GM21717 (cell line): ENCODE measurements around the gene TMEM51.

Experiments
- ATAC-seq: cut with Tn5 transposase; IDR thresholded peaks from one replicate; pipeline ENCODE4 v1.9.1; 2021; ENCODE audit warnings: mild to moderate bottlenecking, moderate library complexity; ENCODE audit not compliant: unreplicated experiment

Gene TMEM51

GRCh38 chr1:15191770-15192169 is 38.2 kb downstream of the TMEM51 start:
- ATAC-seq, result no peak

DNA sequence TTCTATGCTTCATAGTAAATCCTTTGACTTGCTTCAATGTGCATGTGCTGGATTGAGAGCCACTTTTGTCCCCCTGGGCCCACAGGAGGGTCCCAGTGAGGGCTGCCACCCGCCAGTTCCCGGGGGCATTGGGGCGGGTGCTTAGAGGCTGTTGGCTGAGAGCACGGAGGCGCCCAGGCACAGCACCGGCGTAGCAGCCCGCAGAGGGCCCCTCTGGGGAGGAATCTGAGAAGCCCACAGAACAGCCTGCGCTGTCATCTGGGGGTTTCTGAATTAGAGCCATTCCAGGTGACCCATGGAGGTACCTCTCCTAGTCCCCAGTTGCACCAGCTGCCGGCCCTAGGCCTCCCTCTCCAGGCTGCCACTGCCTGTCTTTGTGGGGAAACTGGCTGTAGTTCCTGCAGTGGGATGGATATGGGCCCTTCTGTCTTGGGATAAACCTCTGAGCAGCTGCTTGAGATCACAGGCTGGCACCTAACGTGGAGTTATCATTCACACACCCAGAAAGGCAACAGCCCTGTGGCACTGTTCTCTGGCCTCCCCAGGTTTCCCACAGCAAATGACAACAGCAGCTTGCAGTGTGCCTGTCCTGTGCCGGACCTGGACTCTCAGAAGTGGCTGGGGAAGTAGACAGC is 39.5 kb downstream of the TMEM51 start:
- no peak for ATAC-seq

- ATAC-seq, result no peak
Measured at GRCh38 chr1:15195420-15196052, 42.0 kb downstream of the TMEM51 start.

GRCh38 chr1:15196069-15196468 is 42.5 kb downstream of the TMEM51 start:
- no peak for ATAC-seq

DNA sequence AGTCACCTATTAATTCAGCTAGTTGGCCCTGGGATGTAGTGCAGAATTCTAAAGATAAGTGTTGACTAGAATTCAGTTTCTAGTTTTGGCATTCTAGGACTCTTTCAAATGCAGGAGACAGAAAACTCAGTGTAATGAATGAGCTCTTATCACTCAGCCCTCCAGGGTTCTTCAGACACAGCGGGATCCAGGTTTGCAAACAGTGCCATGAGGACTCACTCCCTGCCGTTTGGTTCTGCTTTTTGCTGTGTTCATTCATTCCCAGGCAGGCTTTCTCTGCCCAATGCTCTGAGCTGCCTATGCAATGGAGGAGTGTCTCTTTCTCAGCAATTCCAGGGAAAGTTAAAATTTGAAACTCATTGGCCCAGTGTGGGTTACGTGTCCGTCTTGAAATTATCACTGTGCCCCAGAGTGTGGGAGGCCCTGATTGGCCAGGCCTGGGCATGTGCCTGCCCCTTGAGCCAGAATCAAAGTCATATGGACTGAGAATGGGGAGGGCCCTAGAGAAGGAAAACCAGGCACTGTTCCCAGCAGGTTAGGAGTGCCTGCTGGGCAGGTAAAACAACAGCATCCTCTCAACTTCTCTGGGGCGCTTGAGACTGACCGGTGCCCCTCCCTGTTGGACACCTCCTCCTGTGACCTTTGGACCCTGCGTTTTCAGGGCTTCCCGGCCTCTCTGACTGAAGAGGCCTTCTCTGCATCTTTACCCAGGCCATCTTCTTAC is 43.4 kb downstream of the TMEM51 start:
- no peak for ATAC-seq

DNA sequence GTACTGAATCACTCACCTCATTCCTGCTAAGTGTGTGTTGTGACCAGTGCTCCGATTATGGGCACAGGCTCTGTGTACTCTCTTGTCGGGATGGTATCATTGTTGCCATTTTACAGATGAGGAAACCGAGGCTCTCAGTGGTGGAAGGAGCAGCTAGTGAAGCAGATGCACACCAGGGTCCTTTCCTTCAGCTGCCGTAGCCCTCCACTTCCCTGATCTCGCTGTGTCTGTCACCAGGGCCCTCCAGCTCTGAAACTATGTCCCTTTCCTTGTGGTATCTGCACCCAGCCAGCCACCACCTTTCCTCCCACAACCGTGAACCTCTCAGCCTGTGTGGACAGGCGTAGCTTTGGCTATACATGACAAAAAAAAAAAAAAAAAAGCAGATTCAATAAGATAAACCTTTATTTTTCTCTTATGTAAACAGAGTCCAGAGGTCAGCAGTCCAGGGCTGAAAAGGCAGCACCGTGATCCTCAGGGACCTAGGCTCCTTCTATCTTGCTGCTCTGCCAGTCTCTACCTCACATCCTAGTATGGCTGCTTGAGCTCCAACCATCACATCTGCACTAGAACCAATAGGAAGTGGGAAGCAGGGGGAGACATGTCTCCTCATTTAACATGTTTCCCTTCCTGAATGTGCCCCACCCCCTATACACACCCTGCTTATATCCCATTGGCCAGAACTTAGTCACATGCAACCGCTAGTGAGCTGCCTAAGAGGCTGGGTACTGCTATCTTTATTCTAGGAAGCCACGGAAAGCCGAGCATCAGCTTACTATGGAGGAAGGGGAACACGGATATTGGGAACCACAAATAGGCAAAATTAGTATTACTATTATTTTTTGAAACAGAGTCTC is 44.3 kb downstream of the TMEM51 start:
- ATAC-seq, result no peak

DNA sequence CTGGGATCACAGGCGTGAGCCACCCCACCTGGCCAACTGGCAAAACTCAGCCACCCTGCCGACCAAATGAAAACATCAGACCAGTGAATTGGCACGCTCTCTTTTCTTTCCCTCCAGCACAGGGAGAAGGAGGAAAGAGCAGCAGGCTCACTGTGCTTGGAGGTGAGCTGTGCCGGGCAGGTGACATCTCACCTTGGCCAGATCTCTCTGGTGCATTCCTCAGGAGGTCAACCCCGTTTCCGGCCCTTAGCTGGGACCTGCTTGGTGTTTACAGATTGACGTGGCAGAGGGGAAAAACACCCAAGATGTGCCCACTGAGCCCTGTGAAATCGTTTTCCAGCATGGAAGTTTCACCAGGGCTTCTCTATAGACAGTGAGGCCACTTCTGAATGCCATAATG is 45.1 kb downstream of the TMEM51 start:
- no peak for ATAC-seq

GRCh38 chr1:15201221-15201620 is 47.7 kb downstream of the TMEM51 start:
- ATAC-seq, result no peak

DNA sequence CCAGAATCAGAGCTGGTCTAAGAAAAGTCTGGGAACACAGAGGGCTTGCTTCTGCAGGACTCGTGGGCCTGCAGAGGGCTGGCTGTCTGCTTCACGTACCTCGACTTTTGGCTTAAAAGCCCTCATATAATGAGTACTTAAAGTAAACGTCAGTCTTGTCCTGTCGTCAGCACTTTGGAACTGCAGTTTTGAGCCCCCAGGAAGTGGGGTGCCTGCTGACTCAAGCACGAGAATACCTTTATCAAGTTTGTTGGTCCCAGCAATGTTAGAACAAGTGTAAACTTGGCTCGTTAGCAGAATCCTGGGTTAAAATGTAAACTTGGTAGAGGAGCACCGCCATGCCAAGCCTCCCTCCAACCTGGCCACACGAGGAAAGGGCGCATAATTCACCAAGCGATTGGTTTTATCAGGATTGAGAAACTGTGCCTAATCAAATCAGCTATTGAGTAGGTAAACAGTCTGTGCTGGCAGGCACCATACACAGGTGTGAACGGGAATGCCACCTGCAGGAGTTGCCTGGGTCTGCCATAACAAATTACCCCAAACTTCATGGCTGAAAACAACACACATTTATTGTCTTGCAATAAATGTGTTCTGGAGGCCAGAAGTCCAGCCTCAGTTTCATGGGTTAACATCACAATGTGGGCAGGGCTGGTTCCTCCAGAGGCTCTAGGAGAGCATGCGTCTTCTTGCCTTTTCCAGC is 48.5 kb downstream of the TMEM51 start:
- ATAC-seq, result no peak

- ATAC-seq, result no peak
Measured at GRCh38 chr1:15204931-15205330, 51.4 kb downstream of the TMEM51 start.

DNA sequence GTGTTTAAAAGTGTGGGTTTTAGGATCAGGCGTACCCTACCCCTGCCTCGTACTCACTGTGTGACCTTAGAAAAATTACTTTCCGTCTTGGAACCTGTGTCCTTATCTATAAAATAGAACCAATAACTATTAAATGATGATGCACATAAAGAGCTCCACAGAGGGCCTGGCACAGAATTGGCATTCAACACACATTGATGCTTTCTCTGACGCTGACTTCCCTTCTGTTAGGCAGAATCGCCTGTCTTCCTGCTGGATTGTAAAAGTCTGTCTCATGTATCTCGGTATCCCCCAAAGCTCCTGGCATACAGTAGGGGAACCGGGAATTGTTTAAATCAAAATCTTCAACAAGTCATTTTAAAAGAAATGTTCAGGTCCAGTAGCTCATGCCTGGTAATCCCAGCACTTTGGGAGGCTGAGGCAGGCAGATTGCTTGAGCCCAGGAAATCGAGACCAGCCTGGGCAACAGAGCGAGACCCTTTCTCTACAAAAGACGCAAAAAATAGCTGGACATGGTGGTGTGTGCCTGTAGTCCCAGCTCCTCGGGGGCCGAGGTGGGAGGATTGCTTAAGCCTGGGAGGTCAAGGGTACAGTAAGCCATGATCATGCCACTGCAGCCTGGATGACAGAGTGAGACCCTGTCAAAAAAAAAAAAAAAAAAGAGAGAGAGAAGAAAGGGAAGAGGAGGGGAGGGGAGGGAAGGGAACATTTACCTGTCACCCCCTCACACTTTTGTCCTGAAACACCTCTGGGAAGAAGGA is 52.2 kb downstream of the TMEM51 start:
- no peak for ATAC-seq

- no peak for ATAC-seq
Measured at GRCh38 chr1:15206418-15207030, 53.0 kb downstream of the TMEM51 start.

DNA sequence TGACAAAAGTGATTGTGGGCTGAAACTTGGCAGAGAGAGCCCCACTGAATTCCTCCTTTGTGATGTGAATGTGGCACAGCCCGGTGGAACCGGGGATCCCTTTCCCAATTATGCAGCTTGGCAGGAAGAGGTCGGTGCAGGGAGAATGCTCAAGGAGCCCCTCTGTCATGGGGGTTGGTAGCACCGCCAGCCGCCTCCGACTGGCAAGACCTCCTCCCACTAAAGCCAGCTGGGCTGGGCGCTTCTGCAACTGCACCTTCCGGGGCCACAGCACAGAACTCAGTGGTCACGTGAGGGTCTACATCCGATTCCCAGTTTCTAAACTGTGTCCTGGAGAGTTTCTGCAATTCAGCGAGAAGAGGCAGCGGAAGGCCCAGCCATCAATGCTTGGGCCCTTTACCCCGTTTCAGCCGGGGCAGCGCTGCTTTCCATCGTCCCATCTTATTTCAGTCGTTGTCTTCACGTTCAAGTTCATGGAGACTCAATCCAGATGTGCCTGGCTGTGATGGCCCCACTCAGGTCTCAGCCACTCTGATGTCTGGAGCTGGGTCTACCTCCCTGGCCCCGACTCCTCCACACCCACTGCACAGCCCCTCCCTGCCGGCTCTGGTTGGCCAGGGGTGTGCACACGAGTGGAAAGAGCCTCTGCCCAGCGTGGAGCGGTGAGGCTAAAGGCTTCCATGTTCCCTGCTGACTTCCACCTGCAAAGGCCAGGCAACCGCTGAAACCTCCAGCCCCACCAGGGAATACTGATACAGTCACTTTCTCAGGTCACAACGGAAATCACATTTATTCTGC is 53.7 kb downstream of the TMEM51 start:
- no peak for ATAC-seq

DNA sequence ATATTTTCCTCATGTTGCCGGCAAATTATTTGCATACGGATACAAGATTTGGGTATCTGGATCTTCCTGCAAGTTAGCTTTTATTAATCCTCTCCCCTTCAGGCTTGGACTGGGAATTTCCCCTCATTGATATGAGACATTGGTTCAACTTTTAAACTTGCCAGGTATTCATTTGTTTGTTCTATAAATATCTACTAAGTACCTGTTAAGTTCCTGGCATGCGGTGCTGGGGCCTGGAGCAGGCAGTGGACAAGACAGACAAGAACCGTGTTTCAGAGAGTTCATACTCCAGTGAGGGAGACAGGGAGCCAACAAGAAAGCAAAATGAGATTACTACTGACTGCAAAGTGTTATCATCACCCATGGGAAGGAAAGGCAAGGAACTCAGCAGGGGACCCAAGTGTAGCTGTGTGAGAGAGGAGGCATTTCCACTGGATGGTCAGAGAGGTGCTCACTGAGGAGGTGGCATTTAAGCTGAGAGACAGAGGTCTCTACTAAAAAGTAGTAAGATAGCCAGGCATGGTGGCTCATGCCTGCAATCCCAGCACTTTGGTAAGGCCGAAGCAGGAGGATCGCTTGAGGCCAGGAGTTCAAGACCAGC is 54.4 kb downstream of the TMEM51 start:
- no peak for ATAC-seq

- no peak for ATAC-seq
Measured at GRCh38 chr1:15210651-15211375, 57.3 kb downstream of the TMEM51 start.

DNA sequence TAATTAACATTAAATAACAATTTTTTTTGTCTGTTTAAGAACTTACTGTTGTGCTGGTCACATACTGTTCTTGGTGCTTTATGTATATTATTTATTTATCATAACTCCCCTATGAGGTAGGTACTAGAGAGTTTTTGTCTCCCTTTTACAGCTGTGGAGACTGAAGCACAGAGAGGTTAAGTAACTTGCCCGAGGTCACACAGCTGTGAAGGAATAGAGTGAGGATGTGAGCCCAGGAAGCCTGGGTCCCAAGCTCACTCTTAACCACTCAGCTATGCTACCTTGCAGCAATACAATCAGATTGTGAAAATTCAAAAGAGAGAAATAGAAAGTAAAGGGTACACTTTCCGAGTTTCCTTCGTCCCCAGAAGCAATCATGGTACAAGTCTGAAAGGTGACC is 57.9 kb downstream of the TMEM51 start:
- no peak for ATAC-seq

GRCh38 chr1:15212216-15212953 is 58.8 kb downstream of the TMEM51 start:
- ATAC-seq, result no peak
